ENCODE measurements around the gene GTF2F2.
"Not testable (repeated sequence)": the region's sequence is repeated elsewhere in the genome, so short reads cannot be mapped to it uniquely, and the experiment has no call there.

The GTF2F2 gene

GRCh38 chr13:45256254-45256653, 135.9 kb downstream of the GTF2F2 start:
- no peak for DNase-seq (ENCODE audit: low spot score)

- no peak for DNase-seq (ENCODE audit: low spot score)
Measured at GRCh38 chr13:45257638-45258333, 137.5 kb downstream of the GTF2F2 start.

- no peak for DNase-seq (ENCODE audit: low spot score)
Measured at GRCh38 chr13:45258334-45258675, 138.0 kb downstream of the GTF2F2 start.

- no peak for DNase-seq (ENCODE audit: low spot score)
Measured at GRCh38 chr13:45267215-45267614, 146.9 kb downstream of the GTF2F2 start.

GRCh38 chr13:45269204-45269603, 148.9 kb downstream of the GTF2F2 start:
- no peak for DNase-seq (ENCODE audit: low spot score)

GRCh38 chr13:45276913-45277312, 156.6 kb downstream of the GTF2F2 start:
- no peak for DNase-seq (ENCODE audit: low spot score)

- no peak for DNase-seq (ENCODE audit: low spot score)
Measured at GRCh38 chr13:45278096-45278645, 157.9 kb downstream of the GTF2F2 start.

- DNase-seq (ENCODE audit: low spot score) = no peak
Measured at GRCh38 chr13:45280011-45280410, 159.7 kb downstream of the GTF2F2 start.

GRCh38 chr13:45280751-45281634, 160.7 kb downstream of the GTF2F2 start:
- peak; percentile 90 for DNase-seq (ENCODE audit: low spot score)

- no peak for DNase-seq (ENCODE audit: low spot score)
Measured at GRCh38 chr13:45282994-45283393, 162.7 kb downstream of the GTF2F2 start.

- DNase-seq (ENCODE audit: low spot score) = no peak
Measured at GRCh38 chr13:45289936-45290563, 169.7 kb downstream of the GTF2F2 start.

GRCh38 chr13:45292176-45292575, 171.9 kb downstream of the GTF2F2 start:
- DNase-seq (ENCODE audit: low spot score) = no peak

GRCh38 chr13:45295536-45295935, 175.2 kb downstream of the GTF2F2 start:
- DNase-seq (ENCODE audit: low spot score) = no peak

GRCh38 chr13:45296259-45296658, 175.9 kb downstream of the GTF2F2 start:
- DNase-seq (ENCODE audit: low spot score) = no peak

- DNase-seq (ENCODE audit: low spot score) = no peak
Measured at GRCh38 chr13:45297456-45298205, 177.3 kb downstream of the GTF2F2 start.

GRCh38 chr13:45298206-45298505, 177.8 kb downstream of the GTF2F2 start:
- no peak for DNase-seq (ENCODE audit: low spot score)

GRCh38 chr13:45298550-45298949, 178.2 kb downstream of the GTF2F2 start:
- DNase-seq (ENCODE audit: low spot score) = not testable (repeated sequence)

GRCh38 chr13:45299194-45299593, 178.9 kb downstream of the GTF2F2 start:
- no peak for DNase-seq (ENCODE audit: low spot score)

- no peak for DNase-seq (ENCODE audit: low spot score)
Measured at GRCh38 chr13:45300190-45300985, 180.1 kb downstream of the GTF2F2 start.

GRCh38 chr13:45301263-45301662, 181.0 kb downstream of the GTF2F2 start:
- DNase-seq (ENCODE audit: low spot score) = no peak

GRCh38 chr13:45302507-45302906, 182.2 kb downstream of the GTF2F2 start:
- DNase-seq (ENCODE audit: low spot score) = no peak

Measured in cerebellar cortex (tissue), 1 donor.